ENCODE data around the gene CDH18. TPM values are rescaled to one million over a fixed set of nuclear protein-coding genes. Genes with fewer than 3 reads are reported as not detected.

Gene CDH18
- polyA plus RNA-seq, 1 donor from 2014 or later = 5.6 TPM

- no peaks in the 10 kb centered on the region for H3K27me3 ChIP-seq (ENCODE audit: insufficient read depth, low read depth, low read length)
- H3K9me3 ChIP-seq (ENCODE audit: low read length) = no peaks in the 10 kb centered on the region
- H3K27ac ChIP-seq (ENCODE audit: low read length) = no peak overlapping the region
- no peak overlapping the region for H3K9ac ChIP-seq (ENCODE audit: low read length)
- H3F3A ChIP-seq (ENCODE audit: insufficient read depth, low read length, poor library complexity, severe bottlenecking) = no peaks in the 10 kb centered on the region
- H3K4me2 ChIP-seq (ENCODE audit: low read length) = no peak overlapping the region
- H4K20me1 ChIP-seq (ENCODE audit: insufficient read depth) = no peaks in the 10 kb centered on the region
- no peak overlapping the region for H3K4me3 ChIP-seq (ENCODE audit: low read length)
- H3K9me2 ChIP-seq (ENCODE audit: insufficient read depth, low read length) = no peaks in the 10 kb centered on the region
- H3K79me2 ChIP-seq (replicated peaks; ENCODE audit: insufficient read depth, low read length) = no peaks in the 10 kb centered on the region
- no peaks in the 10 kb centered on the region for H3K36me3 ChIP-seq (ENCODE audit: insufficient read depth, low read length)
- no peak overlapping the region for H2AFZ ChIP-seq (ENCODE audit: low read depth, low read length)
- no peak for TF ChIP-seq SMC3 (conservative IDR thresholded peaks at IDR 0.05; ENCODE audit: poor library complexity)
- TF ChIP-seq MXI1 (conservative IDR thresholded peaks at IDR 0.05; ENCODE audit: poor library complexity, severe bottlenecking) = no peak
- no peak for TF ChIP-seq TAF1 (IDR thresholded peaks at IDR 0.05; ENCODE audit: low read depth)
- no peak for TF ChIP-seq EZH2 (IDR thresholded peaks at IDR 0.05; ENCODE audit: borderline replicate concordance, insufficient read depth, low read length, poor library complexity, severe bottlenecking)
These were observed 311.1 kb downstream of the CDH18 start for GRCh38 chr5:19676895-19677294.

DNA sequence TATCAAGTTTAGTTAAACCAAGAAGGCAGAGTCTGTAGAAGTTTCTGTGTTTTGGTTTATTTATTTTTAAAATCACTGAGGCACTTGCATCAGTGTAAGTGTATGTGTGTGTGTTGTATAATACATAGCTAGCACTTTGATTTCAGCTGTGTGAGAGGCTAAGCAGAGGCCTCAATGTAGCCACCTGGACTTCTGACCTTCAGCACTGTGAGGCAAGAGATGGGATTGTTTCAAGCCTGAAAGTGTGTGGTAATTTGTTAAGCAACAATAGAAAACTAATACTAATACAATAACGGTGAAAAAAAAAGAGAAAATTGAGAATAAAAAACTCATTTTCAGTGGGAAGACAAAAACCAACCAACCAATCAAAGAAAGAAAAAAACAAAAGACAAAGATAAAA, 327.3 kb downstream of the CDH18 start:
- TF ChIP-seq MXI1 (conservative IDR thresholded peaks at IDR 0.05; ENCODE audit: poor library complexity, severe bottlenecking) (no peak), POLR2AphosphoS5 (IDR thresholded peaks at IDR 0.05) (no peak), CTCF (IDR thresholded peaks at IDR 0.05; ENCODE audit: poor library complexity, severe bottlenecking) (no peak), EP300 (conservative IDR thresholded peaks at IDR 0.05; ENCODE audit: poor library complexity, severe bottlenecking) (no peak), REST (IDR thresholded peaks at IDR 0.05; ENCODE audit: borderline replicate concordance) (no peak), RAD21 (conservative IDR thresholded peaks at IDR 0.05) (no peak), SMC3 (conservative IDR thresholded peaks at IDR 0.05; ENCODE audit: poor library complexity) (no peak), TAF1 (IDR thresholded peaks at IDR 0.05; ENCODE audit: low read depth) (no peak), EZH2 (IDR thresholded peaks at IDR 0.05; ENCODE audit: borderline replicate concordance, insufficient read depth, low read length, poor library complexity, severe bottlenecking) (no peak)
- no peaks in the 10 kb centered on the region for H3K9me2 ChIP-seq (ENCODE audit: insufficient read depth, low read length)
- H3K36me3 ChIP-seq (ENCODE audit: insufficient read depth, low read length) = no peaks in the 10 kb centered on the region
- no peaks in the 10 kb centered on the region for H3K27me3 ChIP-seq (ENCODE audit: insufficient read depth, low read depth, low read length)
- no peak overlapping the region for H2AFZ ChIP-seq (ENCODE audit: low read depth, low read length)
- H3F3A ChIP-seq (ENCODE audit: insufficient read depth, low read length, poor library complexity, severe bottlenecking) = peaks cover 3% of the 10 kb centered on the region
- no peak overlapping the region for H3K4me3 ChIP-seq (ENCODE audit: low read length)
- no peaks in the 10 kb centered on the region for H4K20me1 ChIP-seq (ENCODE audit: insufficient read depth)
- H3K9ac ChIP-seq (ENCODE audit: low read length) = no peak overlapping the region
- no peaks in the 10 kb centered on the region for H3K9me3 ChIP-seq (ENCODE audit: low read length)
- H3K4me2 ChIP-seq (ENCODE audit: low read length) = no peak overlapping the region
- no peak overlapping the region for H3K27ac ChIP-seq (ENCODE audit: low read length)
- H3K79me2 ChIP-seq (replicated peaks; ENCODE audit: insufficient read depth, low read length) = no peaks in the 10 kb centered on the region

All from neural cell (in vitro differentiated cells).